Subcutaneous abdominal adipose tissue (tissue), 5 donors: Measurements from ENCODE around the gene AMPH.
"Not testable (repeated sequence)": the region's sequence is repeated elsewhere in the genome, so short reads cannot be mapped to it uniquely, and the experiment has no call there.

Source experiments
- H3K27ac ChIP-seq: one replicate; pipeline ENCODE4 v1.7.0; 2013; ENCODE audit warnings: low read depth, mild to moderate bottlenecking, inconsistent platforms, low read length, moderate library complexity
- H3K27me3 ChIP-seq, 5 donors: one replicate each; pipeline ENCODE4 v1.7.0; 2013; ENCODE audit warnings: low read length in 5 of 5, inconsistent platforms in 1 of 5; ENCODE audit not compliant: control insufficient read depth in 5 of 5, insufficient read depth in 4 of 5
- H3K36me3 ChIP-seq, 5 donors: one replicate each; pipeline ENCODE4 v1.7.0; 2013; ENCODE audit warnings: low read length in 5 of 5; ENCODE audit not compliant: control insufficient read depth in 5 of 5, insufficient read depth in 5 of 5
- H3K4me1 ChIP-seq, 5 donors: one replicate each; pipeline ENCODE4 v1.7.0; 2013; ENCODE audit warnings: low read length in 5 of 5, mild to moderate bottlenecking in 3 of 5, moderate library complexity in 1 of 5; ENCODE audit not compliant: control insufficient read depth in 5 of 5, insufficient read depth in 5 of 5
- H3K4me3 ChIP-seq, 5 donors: one replicate each; pipeline ENCODE4 v1.7.0; 2013; ENCODE audit warnings: low read length in 5 of 5, low read depth in 1 of 5
- H3K9ac ChIP-seq, 5 donors: one replicate each; pipeline ENCODE4 v1.7.0; 2013; ENCODE audit warnings: low read length in 5 of 5, mild to moderate bottlenecking in 4 of 5, moderate library complexity in 3 of 5
- H3K9me3 ChIP-seq, 5 donors: one replicate each; pipeline ENCODE4 v1.7.0; 2013; ENCODE audit warnings: low read length in 5 of 5; ENCODE audit not compliant: control insufficient read depth in 5 of 5
- donor health status: healthy.
- donor health status: healthy.
- donor health status: healthy.
- donor health status: healthy.
- donor health status: healthy.

Gene AMPH

GRCh38 chr7:38413784-38414183 lies 217.4 kb downstream of the AMPH start:
- no peak overlapping the region for H3K4me3 ChIP-seq
- H3K36me3 ChIP-seq, result peaks cover 0 to 2% (median 0%) of the 10 kb centered on the region in 5 donors
- H3K4me1 ChIP-seq, result no peaks in the 10 kb centered on the region
- no peaks in the 10 kb centered on the region for H3K27me3 ChIP-seq
- H3K27ac ChIP-seq, result no peak overlapping the region
- H3K9me3 ChIP-seq, result no peaks in the 10 kb centered on the region
- H3K9ac ChIP-seq, result no peak overlapping the region

DNA sequence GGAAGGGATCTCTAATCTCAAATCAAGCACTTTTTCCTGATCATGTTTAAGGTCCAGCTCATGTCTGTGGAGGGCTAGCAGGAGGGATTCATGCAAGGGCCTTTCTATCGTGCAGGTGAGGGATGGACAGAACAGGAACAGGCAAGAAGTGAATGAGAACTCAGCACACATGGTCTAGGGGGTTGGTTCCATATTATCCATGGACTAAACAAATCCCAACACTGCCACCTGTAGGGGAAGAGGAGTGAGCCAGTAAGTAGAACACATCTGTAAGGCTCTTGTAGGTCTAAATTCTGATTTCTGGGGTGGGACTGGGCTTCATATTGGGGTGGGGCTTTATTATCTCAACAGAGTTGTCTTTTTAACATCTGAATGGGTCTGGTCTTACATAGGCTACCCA lies 219.8 kb downstream of the AMPH start:
- Histone ChIP-seq H3K9ac (no peak overlapping the region), H3K36me3 (no peaks in the 10 kb centered on the region), H3K9me3 (no peaks in the 10 kb centered on the region), H3K4me3 (no peak overlapping the region), H3K27ac (no peak overlapping the region), H3K4me1 (no peaks in the 10 kb centered on the region), H3K27me3 (no peaks in the 10 kb centered on the region)

DNA sequence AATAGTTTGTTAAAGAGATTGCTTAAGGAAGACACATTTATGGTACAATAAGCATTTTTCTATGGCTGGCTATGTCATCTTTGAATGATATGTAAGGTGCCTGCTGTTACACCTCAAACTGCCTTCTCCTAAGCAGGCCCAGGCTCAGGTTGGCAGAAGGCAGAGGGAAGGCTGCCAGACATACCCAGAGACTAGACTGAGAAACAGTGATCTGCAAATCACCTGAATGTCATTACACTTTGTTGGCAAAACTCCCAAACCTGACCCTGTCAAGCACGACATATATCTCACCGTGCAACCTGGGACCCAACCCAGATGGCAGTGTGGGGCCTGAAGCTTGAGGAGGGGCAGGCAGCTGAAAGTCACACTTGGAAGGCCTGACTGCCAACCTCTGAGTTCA lies 221.1 kb downstream of the AMPH start:
- Histone ChIP-seq H3K4me1 (no peaks in the 10 kb centered on the region), H3K4me3 (no peak overlapping the region)

GRCh38 chr7:38409531-38409930 lies 221.6 kb downstream of the AMPH start:
- no peak overlapping the region for H3K4me3 ChIP-seq
- H3K4me1 ChIP-seq, result no peaks in the 10 kb centered on the region
- H3K9ac ChIP-seq, result no peak overlapping the region
- H3K9me3 ChIP-seq, result peaks cover 0 to 2% (median 0%) of the 10 kb centered on the region in 5 donors
- no peak overlapping the region for H3K27ac ChIP-seq
- no peaks in the 10 kb centered on the region for H3K36me3 ChIP-seq
- no peaks in the 10 kb centered on the region for H3K27me3 ChIP-seq

More for the DNA sequence above, 221.1 kb downstream of the AMPH start:
- no peaks in the 10 kb centered on the region for H3K27me3 ChIP-seq
- H3K9ac ChIP-seq, result no peak overlapping the region
- no peaks in the 10 kb centered on the region for H3K9me3 ChIP-seq
- no peak overlapping the region for H3K27ac ChIP-seq
- no peaks in the 10 kb centered on the region for H3K36me3 ChIP-seq

GRCh38 chr7:38398725-38399321 lies 232.3 kb downstream of the AMPH start:
- Histone ChIP-seq H3K9ac (no peak overlapping the region), H3K9me3 (peaks cover 0 to 1% (median 0%) of the 10 kb centered on the region in 5 donors), H3K36me3 (no peaks in the 10 kb centered on the region), H3K27ac (no peak overlapping the region), H3K4me3 (no peak overlapping the region), H3K4me1 (peaks cover 0 to 4% (median 2%) of the 10 kb centered on the region in 5 donors), H3K27me3 (peaks cover 0 to 3% (median 0%) of the 10 kb centered on the region in 5 donors)

DNA sequence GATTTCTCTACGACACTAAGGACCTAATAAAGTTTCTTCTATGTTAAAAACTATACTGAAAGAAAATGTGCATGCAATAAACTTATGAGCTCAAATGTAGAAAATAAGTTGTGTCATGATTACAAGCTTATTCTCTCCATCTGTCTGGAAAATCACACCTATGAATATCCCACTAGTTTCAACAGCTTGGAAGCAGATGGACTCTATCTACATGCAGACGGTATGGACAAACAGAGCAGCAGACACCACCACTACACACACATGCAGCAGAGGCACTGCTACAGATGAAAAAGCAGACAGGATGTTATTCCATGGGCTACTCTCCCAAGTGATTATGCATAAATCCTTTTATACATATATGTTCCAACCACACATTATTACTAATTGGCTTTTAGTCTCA lies 234.3 kb downstream of the AMPH start:
- Histone ChIP-seq H3K36me3 (no peaks in the 10 kb centered on the region), H3K9me3 (no peaks in the 10 kb centered on the region), H3K4me1 (peaks cover 0 to 4% (median 2%) of the 10 kb centered on the region in 5 donors), H3K9ac (no peak overlapping the region), H3K4me3 (no peak overlapping the region), H3K27me3 (no peaks in the 10 kb centered on the region), H3K27ac (no peak overlapping the region)

DNA sequence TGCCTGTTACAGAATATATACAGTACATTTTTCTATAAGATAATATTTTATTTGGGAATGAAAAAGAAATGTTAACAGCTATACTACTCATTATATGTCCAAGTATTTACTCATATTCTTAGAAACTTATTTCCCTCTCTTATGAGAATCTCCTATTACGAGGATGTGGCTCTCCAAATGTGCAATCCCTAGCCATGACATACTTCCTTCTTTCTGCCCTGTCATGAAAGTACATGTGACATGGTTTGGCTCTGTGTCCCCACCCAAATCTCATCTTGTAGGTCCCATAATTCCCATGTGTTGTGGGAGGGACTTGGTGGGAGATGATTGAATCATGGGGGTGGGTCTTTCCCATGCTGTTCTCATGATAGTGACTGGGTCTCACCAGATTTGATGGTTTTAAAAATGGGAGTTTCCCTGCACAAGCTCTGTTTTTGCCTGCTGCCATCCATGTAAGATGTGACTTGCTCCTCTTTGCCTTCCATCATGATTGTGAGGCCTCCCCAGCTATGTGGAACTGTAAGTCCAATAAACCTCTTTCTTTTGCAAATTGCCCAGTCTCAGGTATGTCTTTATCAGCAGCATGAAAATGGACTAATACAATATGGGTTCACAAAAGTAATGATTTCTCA lies 235.1 kb downstream of the AMPH start:
- not testable (repeated sequence) for H3K9ac ChIP-seq, H3K27ac ChIP-seq, H3K9me3 ChIP-seq, H3K4me1 ChIP-seq, H3K4me3 ChIP-seq, H3K27me3 ChIP-seq, H3K36me3 ChIP-seq

DNA sequence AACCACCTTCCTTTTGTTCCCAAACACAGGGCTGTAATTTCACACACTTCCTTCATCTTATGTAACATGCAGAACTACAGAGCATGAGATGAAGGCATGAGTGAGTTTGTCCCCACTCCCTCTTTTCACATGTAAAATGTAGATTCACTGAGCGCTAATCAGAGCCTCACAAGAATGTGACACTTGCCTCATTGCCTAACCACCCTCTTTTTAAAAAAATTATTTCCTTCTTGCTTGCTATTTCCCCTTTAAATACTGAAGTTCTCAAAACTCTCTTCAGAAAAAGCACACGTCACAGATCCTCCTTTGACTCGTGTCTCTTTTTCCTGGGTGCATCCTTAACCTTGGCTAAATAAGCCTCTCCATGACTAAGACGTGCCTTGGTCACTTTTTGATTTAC lies 236.5 kb downstream of the AMPH start:
- Histone ChIP-seq H3K9me3 (no peaks in the 10 kb centered on the region), H3K4me3 (no peak overlapping the region), H3K36me3 (no peaks in the 10 kb centered on the region), H3K27me3 (no peaks in the 10 kb centered on the region), H3K9ac (no peak overlapping the region), H3K27ac (no peak overlapping the region), H3K4me1 (peaks cover 0 to 4% (median 2%) of the 10 kb centered on the region in 5 donors)

DNA sequence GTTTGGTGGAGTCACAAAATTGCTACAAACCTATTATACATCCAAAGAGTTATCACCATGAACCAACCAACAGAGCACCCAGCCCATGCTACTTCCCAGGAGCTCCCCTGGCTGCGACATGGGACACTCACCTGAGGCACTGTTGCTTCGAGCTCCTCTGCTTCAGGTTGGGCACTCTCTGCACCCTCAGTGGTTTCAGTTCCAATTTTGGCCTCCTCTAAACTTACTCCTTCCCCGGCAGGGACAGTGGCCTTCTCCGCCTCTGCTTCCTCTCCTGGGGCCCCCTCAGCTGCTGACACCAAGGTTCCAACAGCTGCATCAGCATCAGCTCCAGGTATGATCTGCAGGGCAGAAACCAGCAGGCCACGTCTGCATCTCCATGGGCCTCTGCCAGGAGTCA lies 237.3 kb downstream of the AMPH start:
- Histone ChIP-seq H3K27me3 (no peaks in the 10 kb centered on the region), H3K4me1 (peaks cover 0 to 2% (median under 1%) of the 10 kb centered on the region in 5 donors), H3K9me3 (no peaks in the 10 kb centered on the region), H3K36me3 (no peaks in the 10 kb centered on the region), H3K27ac (no peak overlapping the region), H3K9ac (no peak overlapping the region), H3K4me3 (no peak overlapping the region)

DNA sequence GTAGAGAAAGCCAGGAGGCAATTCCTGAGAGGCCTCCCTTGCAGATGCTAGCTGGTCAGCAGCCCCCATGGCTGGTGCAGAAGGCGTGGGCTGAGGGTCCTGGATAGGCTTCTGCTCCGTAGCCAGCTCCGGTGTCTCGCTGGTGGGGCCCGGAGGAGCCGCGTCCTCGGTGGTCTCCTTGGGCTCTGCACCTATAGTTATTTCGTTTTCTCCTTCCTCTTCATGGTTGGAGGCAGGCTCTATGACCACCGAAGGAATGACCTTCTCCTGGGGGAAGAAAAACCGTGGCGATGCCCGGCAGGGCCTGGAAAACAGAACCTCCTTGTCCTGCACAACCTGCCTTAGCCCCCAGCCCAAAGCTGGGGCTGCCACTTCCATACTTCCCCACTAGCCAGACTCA lies 239.4 kb downstream of the AMPH start:
- Histone ChIP-seq H3K27ac (no peak overlapping the region), H3K4me1 (peaks cover 0 to 2% (median 0%) of the 10 kb centered on the region in 5 donors), H3K27me3 (no peaks in the 10 kb centered on the region), H3K4me3 (no peak overlapping the region), H3K36me3 (no peaks in the 10 kb centered on the region), H3K9ac (no peak overlapping the region), H3K9me3 (no peaks in the 10 kb centered on the region)
